HG03520 (cell line): ENCODE data around the gene ARHGEF25.
"Not testable (repeated sequence)": the region's sequence is repeated elsewhere in the genome, so short reads cannot be mapped to it uniquely, and the experiment has no call there.

Source experiments
- ATAC-seq: cut with Tn5 transposase; IDR thresholded peaks from one replicate; pipeline ENCODE4 v1.9.1; 2021; ENCODE audit warnings: mild to moderate bottlenecking, moderate library complexity; ENCODE audit not compliant: unreplicated experiment

Gene ARHGEF25

DNA sequence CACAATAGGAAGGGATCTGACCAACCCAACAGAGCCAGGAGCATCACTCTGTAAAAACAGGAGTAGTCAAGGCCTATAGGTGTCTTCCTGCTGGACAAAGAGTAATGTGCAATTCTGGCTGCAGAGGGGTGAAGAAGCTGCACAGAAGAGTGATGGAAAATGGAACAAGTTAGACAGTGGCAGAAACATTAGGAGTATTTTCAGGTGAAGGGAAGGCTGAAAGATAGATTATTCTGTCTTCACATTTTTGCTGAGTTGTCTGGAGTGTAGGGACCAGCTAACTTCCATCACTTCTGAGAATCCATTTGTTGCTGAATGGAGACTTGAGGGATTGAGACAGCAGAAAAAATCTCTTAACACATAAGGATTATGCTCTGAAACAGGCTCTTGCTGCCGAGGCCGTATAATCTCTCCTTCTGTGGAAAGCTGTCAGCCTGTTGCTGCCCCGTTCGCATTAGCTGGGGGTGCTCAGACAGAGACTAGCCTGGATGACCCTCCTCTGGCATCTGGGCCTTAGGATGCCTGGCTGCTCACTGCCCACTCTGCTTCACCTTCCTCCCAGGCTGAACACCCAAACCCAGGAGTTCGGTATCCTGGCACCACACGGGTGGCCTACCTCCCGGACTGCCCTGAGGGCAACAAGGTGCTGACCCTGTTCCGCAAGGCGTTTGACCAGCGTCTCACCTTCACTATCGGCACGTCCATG, 3.1 kb upstream of the ARHGEF25 start:
- no peak for ATAC-seq

DNA sequence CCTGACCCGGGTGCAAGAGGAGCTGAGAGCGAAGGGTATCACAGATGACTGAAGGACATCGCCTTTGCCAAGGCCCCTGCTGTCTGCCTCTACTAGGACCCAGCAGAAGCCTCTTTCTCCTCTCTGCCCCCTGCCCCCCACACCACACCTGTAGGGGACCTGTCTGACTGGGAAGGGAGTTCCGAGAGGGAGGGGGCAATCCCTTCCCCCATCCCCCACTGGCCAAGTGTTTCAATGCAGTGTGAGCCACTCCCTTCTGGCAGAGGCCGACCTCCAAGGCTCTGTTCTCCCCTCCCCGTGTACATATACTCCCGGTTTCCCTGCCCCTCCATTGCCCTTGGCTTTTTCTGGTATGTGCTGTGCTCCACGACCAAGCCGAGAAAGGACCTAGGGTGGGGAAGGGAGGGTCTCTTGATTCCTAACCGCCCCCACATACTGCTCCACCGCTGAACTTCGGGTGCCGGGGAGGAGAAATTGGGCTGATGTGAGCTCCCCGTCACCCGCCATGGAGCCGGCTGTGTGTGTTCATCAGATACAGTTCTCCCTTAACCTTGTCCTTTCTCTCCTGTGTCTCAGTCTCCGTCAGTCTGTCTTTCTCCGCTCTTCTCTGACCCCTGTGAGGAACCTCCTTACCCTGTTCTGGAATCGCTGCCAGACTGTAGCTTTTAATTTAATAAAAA, 2.0 kb upstream of the ARHGEF25 start:
- no peak for ATAC-seq

DNA sequence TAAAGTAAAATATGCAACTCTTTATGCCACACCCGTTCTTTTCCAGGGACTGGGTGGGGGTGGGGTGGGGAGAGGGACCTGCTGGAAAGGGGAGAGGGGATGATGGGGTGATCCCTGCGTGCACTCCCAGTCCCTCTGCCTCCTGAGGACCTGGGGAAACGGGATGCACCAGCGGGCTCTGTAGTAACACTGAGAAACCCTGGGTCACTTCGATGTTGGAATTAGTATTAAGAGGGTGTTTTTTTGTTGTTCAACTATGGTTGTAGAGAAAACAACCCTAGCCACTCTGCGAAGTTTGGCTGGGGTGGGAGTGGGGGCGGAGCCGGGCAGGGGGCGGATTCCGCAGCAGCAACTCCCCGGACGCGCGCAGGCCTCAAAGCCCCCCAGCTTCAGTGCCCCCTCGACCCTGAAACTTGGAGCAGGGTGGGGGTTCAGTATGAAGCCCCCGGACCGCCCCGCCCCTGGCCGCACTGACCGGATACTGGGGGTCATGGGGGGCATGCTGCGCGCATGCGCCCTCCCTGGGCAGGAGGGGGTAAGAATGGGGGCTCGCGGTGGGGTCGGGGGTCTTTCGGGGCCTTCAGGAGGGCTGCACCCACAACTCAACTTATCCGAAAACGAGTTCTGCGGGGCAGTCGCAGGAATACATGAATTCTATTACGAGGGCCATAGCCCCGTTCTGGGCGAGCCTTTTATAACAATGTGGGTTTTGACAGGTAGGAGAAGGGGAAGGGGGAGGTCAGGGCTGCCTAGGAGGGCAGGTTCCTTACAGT, 1.3 kb upstream of the ARHGEF25 start:
- no peak for ATAC-seq

DNA sequence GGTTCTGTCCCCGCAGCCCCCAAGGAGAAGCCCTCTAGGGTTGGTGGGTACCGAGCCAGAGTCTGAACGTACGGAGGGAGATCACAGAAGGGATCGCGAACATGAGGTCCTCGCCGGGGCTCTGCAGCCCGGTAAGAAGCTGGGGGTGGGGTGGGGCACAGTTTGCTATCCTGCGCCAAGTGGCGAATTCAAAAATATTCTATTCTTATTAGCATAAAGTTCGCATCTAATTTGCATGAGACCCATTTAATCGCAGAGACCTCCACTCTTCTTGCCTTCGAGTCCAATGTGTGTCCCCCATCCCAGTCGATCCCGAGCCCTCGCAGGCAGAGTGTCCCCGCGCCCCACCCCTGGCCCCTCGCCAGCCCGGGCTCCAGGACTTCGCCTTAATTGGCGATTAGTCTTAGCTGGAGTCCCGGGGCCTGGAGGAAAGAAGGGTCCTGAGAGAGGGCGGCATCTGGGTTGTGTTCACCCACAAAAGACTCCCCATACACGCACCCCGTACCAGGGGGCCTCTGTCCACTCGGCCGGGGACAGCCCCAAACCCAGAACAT, 604 bp upstream of the ARHGEF25 start:
- ATAC-seq, result no peak

DNA sequence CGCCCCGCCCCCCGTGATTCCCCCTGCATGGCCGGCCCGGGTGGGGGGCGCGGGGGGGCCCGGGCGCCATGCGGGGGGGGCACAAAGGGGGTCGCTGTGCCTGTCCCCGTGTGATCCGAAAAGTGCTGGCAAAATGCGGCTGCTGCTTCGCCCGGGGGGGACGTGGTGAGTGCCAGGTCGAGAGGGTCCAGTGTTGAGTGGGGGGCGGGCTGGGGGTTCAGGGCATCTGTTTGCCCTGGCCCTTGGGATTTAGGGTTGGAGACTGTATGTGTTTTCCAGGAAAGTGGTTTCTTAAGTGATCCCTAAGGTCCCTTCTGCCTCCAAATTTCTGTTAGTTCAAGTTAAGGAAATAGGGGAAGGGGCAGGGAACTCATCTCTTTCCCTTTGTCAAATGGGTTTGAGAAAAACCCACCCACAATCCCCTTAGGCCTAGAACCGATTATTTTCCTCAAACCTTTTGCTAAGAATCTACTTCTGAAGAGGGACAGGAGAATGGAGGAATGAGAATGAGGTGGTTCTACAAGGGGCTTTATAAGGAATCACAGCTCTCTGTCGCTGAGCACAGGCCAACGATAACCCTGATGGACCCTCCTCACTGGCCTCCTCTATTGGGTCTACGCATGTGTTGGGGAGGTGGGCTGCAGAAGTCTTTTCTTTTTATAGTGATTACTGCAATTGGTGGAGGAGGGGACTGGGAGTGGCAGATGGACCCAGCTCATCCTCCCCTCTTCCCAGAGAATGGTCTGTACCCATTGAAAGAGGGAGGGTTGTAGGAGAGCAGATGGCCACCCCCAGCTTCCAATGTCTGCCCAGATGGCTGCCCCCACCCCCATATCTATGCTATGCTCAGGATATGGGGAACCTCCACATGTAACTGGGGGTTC, 834 bp downstream of the ARHGEF25 start:
- ATAC-seq, result no peak

DNA sequence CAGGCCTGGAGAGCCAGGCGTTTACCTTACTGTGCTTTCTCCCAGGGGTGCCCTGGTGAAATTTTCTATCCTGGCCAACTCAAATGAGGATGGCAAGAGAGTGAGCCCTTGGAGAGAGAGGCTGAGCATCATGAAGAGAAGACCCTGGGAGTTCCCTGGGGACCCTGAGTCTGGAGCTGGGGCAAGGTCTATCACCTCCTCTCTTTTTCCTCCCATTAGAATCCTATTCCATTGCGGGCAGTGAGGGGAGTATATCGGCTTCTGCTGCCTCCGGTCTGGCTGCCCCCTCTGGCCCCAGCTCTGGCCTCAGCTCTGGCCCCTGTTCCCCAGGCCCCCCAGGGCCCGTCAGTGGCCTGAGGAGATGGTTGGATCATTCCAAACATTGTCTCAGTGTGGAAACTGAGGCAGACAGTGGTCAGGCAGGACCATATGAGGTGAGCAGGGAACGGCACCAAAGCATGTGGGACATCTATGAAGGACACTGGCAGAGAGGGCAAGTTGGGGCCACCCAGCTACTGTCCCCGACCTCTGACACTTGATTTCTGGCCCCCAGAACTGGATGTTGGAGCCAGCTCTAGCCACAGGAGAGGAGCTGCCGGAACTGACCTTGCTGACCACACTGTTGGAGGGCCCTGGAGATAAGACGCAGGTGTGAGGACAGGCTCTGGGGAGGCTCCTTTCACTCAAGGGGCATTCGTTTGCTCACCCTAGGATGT, 1.6 kb downstream of the ARHGEF25 start:
- no peak for ATAC-seq

DNA sequence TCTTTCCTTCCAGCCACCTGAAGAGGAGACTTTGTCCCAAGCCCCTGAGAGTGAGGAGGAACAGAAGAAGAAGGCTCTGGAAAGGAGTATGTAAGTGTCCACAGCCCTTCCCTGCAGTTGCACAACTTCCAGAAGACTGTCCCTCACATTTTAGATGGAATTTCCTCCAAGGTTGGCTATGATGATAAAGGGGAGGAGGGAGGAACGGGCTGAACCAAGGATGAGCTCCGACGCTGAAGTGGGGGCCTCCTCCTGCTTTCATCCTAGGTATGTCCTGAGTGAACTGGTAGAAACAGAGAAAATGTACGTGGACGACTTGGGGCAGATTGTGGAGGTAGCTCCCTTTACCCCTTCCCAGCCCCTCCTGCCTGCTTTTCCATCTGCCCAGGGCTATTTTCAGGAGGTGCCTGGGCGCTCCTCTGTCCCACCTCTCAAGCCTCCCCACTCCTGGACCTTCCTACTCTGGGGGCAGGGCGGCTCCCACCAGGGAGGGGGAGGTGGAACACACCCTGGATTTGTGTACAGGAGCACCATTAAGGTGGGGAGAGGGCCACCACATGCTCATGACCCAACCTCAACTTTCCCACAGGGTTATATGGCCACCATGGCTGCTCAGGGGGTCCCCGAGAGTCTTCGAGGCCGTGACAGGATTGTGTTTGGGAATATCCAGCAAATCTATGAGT, 2.3 kb downstream of the ARHGEF25 start:
- no peak for ATAC-seq

DNA sequence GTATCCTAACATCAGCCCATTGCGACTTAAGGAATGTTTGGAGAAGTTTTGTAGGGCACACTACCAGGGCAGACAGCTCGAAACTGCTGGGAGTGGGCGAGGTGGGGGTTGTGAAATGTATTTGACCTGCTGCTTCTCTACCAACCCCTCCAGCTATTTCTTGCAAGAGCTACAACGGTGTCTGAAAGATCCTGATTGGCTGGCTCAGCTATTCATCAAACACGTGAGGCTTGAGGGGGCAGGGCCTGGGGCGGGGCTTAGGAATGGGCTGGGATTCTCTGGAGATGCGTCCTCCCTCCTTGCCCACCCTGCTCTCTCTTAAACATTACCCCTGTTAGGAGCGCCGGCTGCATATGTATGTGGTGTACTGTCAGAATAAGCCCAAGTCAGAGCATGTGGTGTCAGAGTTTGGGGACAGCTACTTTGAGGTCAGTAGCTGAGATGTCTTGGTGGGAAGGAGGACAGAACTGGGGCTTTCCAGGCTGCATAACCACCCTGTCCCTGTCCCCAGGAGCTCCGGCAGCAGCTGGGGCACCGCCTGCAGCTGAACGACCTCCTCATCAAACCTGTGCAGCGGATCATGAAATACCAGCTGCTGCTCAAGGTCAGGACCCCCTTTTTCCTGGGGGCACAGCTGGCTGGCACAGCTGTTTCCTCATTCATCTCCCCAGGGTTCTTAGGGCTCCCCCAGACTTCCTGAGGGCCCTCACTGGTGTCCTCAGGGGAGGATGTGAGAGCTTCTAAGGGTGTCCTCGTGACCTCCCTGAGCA, 3.1 kb downstream of the ARHGEF25 start:
- ATAC-seq, result peak; percentile 53

DNA sequence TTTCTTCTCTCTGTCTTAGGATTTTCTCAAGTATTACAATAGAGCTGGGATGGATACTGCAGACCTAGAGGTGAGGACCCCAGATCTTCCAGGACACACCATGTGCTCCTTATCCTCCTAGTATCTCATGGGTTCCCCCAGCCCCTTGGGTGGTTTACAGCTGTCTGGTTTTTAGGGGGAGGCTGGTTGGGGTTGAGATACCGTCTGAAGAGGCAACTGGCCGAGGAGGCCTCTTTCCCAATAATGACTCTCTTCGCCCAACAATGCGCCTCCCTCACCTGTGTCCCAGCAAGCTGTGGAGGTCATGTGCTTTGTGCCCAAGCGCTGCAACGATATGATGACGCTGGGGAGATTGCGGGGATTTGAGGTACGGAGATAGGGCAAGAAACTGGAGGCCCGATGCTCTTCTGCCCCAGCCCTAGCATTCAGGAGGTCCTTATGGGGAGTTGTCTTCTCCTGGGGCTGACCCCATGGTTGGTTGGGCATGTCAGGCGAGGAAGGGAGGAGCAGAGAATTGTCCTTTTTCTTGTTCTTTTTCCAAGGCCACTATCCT, 3.8 kb downstream of the ARHGEF25 start:
- no peak for ATAC-seq

DNA sequence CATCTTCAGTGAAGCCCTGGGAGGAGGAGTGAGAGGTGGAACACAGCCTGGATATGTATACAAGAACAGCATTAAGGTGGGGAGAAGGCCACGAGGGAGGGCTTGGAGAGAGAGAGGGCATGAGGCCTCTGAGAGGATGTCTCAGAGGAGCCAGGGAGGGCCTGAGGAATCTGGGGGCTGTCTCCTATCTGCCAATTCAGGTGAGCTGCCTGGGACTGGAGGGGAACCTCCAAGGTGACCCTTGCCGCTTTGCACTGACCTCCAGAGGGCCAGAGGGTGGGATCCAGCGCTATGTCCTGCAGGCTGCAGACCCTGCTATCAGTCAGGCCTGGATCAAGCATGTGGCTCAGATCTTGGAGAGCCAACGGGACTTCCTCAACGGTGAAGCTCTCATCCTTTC, 4.4 kb downstream of the ARHGEF25 start:
- no peak for ATAC-seq

DNA sequence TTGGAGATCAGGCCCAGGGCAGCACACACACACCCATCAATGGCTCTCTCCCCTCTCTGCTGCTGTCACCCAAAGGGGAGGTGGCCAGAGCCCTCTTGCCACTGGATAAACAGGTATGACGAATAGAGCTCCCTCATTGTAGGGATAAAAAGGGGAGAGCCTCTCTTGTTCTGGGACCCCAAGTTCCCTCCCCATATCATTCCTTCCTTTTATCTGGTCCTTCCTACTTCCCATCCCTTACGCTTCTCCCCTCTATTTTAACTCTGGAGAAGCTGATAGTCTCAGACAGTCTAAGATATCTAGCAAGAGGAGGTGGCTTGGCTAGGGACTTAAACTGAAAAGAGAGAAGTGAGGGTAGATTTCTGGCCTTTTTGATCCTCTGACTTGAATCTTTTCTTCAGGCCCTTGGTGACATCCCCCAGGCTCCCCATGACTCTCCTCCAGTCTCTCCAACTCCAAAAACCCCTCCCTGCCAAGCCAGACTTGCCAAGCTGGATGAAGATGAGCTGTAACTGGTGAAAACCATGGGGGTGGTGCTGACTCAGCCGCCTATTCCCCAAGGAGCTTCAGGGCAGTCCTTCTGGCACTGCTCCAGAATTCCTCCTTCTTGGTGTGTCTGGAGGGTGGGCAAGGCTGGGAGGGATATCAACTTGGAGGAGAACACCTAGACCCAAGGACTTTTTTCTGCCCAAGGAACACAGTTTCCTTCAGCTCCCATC, 5.3 kb downstream of the ARHGEF25 start:
- ATAC-seq, result no peak

DNA sequence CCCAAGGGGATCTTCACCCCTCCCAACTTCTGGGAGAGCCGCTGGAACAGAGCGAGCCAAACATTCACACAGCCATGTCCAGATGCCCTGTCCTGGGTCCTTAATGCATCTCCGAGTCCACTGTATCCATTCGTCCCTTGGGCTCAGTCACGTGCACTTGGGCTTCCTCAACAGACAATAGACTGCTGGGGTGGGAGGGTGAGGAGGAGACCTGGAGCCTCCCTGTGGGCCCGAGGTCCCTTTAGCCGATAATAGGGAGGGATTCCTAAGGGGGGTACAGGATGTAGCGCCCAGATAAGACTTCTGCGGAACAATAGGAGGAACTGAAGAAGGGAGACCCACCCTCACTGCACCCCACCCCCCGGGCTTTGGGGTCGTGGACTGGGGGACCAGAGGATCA, 6.7 kb downstream of the ARHGEF25 start:
- ATAC-seq, result no peak

DNA sequence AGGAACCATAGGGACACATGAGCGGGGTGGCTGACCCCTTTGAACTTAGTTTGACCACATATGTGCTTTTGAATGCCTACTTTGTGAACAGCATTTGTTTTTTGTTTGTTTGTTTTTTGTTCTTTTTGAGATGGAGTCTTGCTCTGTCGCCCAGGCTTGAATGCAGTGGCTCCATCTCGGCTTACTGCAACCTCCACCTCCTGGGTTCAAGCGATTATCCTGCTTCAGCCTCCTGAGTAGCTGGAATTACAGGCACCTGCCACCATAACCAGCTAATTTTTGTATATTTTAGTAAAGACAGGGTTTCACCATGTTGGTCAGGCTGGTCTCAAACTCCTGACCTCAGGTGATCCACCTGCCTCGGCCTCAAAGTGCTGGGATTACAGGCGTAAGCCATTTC, 7.2 kb downstream of the ARHGEF25 start:
- ATAC-seq, result not testable (repeated sequence)

DNA sequence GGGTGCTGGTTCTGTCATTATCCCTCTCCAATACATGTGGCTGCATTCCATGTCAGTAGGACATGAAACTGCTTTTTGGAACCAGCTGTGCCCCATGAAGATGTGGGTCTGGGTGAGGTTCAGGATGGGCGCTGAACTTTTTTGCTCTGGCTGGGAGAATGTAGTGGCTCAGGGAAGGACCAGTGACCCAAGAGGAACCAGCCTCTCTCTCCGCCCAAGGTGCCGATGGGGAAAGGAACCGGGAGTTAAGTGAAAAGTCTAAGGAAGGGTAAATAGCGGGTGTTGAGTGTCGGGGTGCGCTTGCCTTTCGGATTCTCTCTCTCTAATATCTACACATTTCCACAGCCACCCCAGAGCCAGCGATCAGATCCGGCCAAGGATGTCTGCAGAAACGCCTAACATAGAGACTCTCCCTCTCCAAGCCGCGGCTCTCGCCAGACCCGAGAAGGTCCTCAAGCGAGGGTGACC, 7.8 kb downstream of the ARHGEF25 start:
- ATAC-seq, result no peak

DNA sequence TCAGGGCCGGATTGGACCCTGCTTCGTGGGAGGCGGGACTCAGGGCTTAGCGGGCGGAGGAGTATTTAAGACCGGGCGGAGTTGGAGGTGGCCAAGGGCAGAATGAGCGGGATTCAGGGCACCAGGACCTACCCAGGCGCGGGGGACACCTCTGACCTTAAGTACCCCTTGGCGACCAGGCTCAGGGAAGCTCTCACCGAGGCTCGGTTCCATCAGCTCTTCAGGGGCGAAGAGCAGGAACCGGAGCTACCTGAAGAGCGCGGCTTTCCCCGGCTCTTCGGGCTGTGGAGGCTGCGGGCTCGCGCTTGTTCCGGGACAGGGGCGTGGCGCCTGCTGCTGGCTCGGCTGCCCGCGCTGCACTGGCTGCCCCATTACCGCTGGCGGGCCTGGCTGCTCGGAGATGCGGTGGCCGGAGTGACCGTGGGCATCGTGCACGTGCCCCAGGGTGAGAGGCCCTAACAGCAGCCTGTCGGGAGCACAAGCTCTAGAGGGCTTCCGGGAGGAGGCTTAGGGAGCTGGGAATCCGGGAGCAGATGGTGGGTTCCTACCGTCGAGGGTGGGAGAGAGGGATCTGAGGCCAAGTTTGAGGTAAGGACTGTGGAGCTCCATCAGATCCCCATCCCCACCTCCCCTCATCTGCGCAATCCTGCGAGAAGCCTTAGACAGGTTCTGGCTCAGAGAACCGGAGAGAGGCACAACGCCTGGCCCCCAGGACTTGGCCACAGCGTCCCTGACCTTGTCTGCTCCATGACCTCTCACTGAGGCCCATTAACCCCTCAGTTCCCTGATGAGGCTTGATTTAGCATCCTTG, 8.4 kb downstream of the ARHGEF25 start:
- ATAC-seq, result no peak

DNA sequence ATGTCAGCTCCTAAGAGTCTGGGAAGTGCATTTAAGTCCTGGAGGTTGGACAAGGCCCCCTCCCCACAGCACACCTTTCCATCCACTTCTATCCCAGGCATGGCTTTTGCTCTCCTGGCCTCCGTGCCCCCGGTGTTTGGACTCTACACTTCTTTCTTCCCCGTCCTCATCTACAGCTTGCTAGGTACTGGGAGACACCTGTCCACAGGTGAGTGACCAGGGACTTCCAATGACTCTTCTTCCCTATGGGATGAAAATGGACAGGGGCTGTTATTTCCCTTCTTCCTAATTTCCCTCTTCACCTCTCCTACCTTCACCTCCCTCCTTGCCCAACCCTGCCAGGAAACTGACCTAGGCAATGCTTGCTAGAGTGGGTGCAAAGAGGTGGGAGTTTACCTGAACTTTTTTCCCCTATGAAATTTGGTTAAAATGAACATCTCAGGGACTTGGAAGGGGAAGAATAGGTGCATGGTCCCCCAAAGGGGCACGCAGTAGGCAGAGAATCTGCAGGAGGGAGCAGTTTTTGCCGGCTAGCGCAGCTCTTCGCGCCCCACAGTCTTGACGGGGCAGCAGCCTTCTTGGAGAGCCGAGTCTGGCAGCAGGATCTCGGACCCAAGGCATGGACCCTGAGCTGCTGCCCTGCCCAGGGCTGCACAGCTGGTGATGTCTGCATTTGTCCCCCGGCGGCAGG, 9.2 kb downstream of the ARHGEF25 start:
- ATAC-seq, result no peak
